Measurements from ENCODE around the gene CLEC16A. TPM values are rescaled to one million over a fixed set of nuclear protein-coding genes. Genes with fewer than 3 reads are reported as not detected.

The CLEC16A gene
- total and polyA plus RNA-seq, 7 experiments from 2014 or later, result 14.7 to 38.2 (median 31.8) TPM

DNA sequence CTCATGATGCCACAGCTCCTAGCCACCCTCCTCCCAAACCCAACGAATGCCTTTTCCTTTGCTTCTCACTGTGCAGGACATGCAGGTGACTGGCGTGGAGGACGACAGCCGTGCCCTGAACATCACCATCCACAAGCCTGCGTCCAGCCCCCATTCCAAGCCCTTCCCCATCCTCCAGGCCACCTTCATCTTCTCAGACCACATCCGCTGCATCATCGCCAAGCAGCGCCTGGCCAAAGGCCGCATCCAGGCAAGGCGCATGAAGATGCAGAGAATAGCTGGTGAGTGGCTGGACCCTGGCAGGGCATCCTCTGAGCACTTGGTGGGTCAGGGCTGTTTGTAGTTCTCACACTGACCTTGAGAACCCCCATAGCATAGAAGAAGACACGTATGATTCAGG, 179.3 kb downstream of the CLEC16A start:
- H3K4me1 Mint-ChIP-seq, result peaks cover 4 to 50% (median 17%) of the 10 kb centered on the region in 7 donors
- H3K27ac Mint-ChIP-seq, result no peak overlapping the region
- no peaks in the 10 kb centered on the region for H3K9me3 Mint-ChIP-seq
- ChIA-PET CTCF (no interaction called here), POLR2A (no interaction called here)
- Histone ChIP-seq H3K4me3 (ENCODE audit: low read length) (no peak overlapping the region), H3K9me3 (ENCODE audit: control insufficient read depth in 2 of 3, low read length in 3 of 3) (no peaks in the 10 kb centered on the region), H3K4me1 (ENCODE audit: control insufficient read depth in 2 of 2, insufficient read depth in 2 of 2, low read length in 2 of 2) (peaks cover 0 to 3% of the 10 kb centered on the region in 2 donors), H3K27ac (ENCODE audit: low read depth, low read length) (no peak overlapping the region), H3K36me3 (ENCODE audit: control insufficient read depth in 2 of 3, insufficient read depth in 3 of 3, low read length in 3 of 3) (peaks cover 0 to 63% (median 4%) of the 10 kb centered on the region in 3 experiments), H3K27me3 (ENCODE audit: control insufficient read depth in 2 of 2, insufficient read depth in 2 of 2, low read length in 2 of 2) (no peaks in the 10 kb centered on the region)
- H3K27me3 Mint-ChIP-seq, result no peaks in the 10 kb centered on the region
- intact Hi-C loops (cut with micrococcal nuclease), result no loop called here
- DNase-seq, result no peak
- peaks cover 22 to 67% (median 39%) of the 10 kb centered on the region in 5 donors for H3K36me3 Mint-ChIP-seq
- H3K4me3 Mint-ChIP-seq, result no peak overlapping the region
- no peak for ATAC-seq

DNA sequence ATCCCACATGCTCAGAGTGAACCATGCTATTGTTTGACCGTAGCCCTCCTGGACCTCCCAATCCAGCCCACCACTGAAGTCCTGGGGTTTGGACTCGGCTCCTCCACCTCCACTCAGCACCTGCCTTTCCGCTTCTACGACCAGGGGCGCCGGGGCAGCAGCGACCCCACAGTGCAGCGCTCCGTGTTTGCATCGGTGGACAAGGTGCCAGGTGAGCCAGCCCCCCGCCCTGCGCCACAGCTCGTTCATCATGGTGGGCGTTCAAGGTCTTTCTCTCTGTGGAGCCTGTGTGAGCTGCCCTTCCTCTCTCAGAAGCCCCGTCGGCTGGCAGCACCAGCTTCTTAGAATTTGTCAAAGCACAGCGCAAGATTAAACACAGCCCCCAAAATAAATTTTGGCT, 181.6 kb downstream of the CLEC16A start:
- H3K36me3 Mint-ChIP-seq, result peaks cover 22 to 55% (median 40%) of the 10 kb centered on the region in 5 donors
- peaks cover 9 to 64% (median 26%) of the 10 kb centered on the region in 7 donors for H3K4me1 Mint-ChIP-seq
- H3K27me3 ChIP-seq (ENCODE audit: control insufficient read depth in 2 of 2, insufficient read depth in 2 of 2, low read length in 2 of 2), result no peaks in the 10 kb centered on the region
- H3K27ac ChIP-seq (ENCODE audit: low read depth, low read length), result no peak overlapping the region
- ChIA-PET POLR2A (no interaction called here), CTCF (no interaction called here)
- H3K36me3 ChIP-seq (ENCODE audit: control insufficient read depth in 2 of 3, insufficient read depth in 3 of 3, low read length in 3 of 3), result peaks cover 0 to 61% (median 0%) of the 10 kb centered on the region in 3 experiments
- no peak overlapping the region for H3K27ac Mint-ChIP-seq
- DNase-seq (no peak), ATAC-seq (no peak)
- peaks cover 0 to 6% of the 10 kb centered on the region in 2 donors for H3K4me1 ChIP-seq (ENCODE audit: control insufficient read depth in 2 of 2, insufficient read depth in 2 of 2, low read length in 2 of 2)
- no peaks in the 10 kb centered on the region for H3K9me3 Mint-ChIP-seq
- no peaks in the 10 kb centered on the region for H3K27me3 Mint-ChIP-seq
- intact Hi-C loops (cut with micrococcal nuclease), result no loop called here
- H3K4me3 Mint-ChIP-seq, result no peak overlapping the region
- H3K9me3 ChIP-seq (ENCODE audit: control insufficient read depth in 2 of 3, low read length in 3 of 3), result no peaks in the 10 kb centered on the region
- no peak overlapping the region for H3K4me3 ChIP-seq (ENCODE audit: low read length)

DNA sequence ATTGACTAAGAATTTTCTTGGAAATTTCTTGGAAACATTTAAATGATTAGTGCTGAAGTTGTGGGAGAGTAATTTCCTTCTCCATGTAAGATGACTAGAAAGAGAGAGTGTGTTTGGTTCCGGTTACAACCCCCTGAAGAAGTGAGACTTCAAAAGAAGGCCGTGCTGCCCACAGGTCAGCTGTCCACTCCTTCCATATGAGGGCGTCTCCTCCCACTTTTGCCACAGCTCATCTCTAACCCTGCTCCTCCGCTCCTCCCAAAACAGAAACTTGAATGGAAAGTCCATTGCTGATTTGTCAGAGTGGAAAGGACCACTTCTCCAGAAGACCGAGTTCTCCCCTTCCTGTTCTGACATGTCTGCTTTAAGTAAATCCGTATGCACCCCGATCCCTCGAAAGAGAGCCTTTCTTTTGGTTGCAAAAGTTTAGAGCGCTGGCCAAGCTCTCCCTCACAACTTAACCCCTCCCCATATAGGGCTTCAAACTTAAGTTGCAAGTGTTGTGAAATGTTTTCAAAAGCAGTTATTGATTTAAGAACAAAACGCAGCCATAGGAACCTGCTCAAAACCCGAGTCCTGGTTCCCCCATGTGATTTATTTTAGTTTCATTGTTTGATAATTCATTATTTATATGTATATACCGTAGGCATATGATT, 182.2 kb downstream of the CLEC16A start:
- Mint-ChIP-seq H3K4me3 (no peak overlapping the region), H3K27me3 (no peaks in the 10 kb centered on the region), H3K27ac (peak overlapping the region in 1 of 9 donors; percentile 36), H3K9me3 (no peaks in the 10 kb centered on the region), H3K4me1 (peaks cover 9 to 67% (median 28%) of the 10 kb centered on the region in 7 donors), H3K36me3 (peaks cover 22 to 52% (median 39%) of the 10 kb centered on the region in 5 donors)
- H3K27me3 ChIP-seq (ENCODE audit: control insufficient read depth in 2 of 2, insufficient read depth in 2 of 2, low read length in 2 of 2), result no peaks in the 10 kb centered on the region
- intact Hi-C loops (cut with micrococcal nuclease), result no loop called here
- no peak overlapping the region for H3K27ac ChIP-seq (ENCODE audit: low read depth, low read length)
- H3K4me1 ChIP-seq (ENCODE audit: control insufficient read depth in 2 of 2, insufficient read depth in 2 of 2, low read length in 2 of 2), result peaks cover 0 to 6% of the 10 kb centered on the region in 2 donors
- ATAC-seq, result no peak
- ChIA-PET POLR2A (no interaction called here), CTCF (no interaction called here)
- no peak overlapping the region for H3K4me3 ChIP-seq (ENCODE audit: low read length)
- no peak for DNase-seq
- H3K36me3 ChIP-seq (ENCODE audit: control insufficient read depth in 2 of 3, insufficient read depth in 3 of 3, low read length in 3 of 3), result peaks cover 0 to 61% (median 0%) of the 10 kb centered on the region in 3 experiments
- H3K9me3 ChIP-seq (ENCODE audit: control insufficient read depth in 2 of 3, low read length in 3 of 3), result no peaks in the 10 kb centered on the region

DNA sequence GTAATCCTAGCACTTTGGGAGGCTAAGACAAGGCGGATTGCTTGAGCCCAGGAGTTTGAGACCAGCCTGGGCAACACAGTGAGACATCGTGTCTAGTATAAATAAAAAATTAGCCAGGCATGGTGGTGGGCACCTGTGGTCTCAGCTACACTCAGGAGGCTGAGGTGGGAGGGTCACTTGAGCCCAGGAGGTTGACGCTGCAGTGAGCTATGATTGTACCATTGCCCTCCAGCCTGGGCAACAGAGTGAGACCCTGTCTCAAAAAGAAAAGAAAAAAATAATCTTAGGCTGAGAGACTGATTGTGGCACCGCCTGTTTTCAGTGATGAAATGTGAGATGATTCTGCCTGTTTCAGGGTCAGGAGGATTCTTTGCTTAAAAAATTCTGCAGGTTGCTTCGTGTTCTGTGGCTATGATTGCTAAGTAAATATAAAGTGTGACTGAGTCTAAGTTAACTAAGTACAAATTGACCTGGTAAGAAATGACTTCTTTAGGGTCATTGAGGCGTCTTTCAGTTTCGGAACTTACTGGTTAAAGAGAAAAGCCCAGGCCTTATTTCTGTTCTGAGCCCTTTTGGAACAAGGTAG, 183.3 kb downstream of the CLEC16A start:
- H3K27ac ChIP-seq (ENCODE audit: low read depth, low read length), result peak overlapping the region; percentile 8
- Mint-ChIP-seq H3K27ac (peak overlapping the region in 3 of 9 donors; percentile 28 to 70 (median 38)), H3K27me3 (no peaks in the 10 kb centered on the region), H3K4me1 (peaks cover 16 to 70% (median 35%) of the 10 kb centered on the region in 7 donors), H3K4me3 (no peak overlapping the region), H3K36me3 (peaks cover 20 to 49% (median 30%) of the 10 kb centered on the region in 5 donors), H3K9me3 (no peaks in the 10 kb centered on the region)
- no peak for ATAC-seq
- H3K27me3 ChIP-seq (ENCODE audit: control insufficient read depth in 2 of 2, insufficient read depth in 2 of 2, low read length in 2 of 2), result no peaks in the 10 kb centered on the region
- DNase-seq, result no peak
- peaks cover 0 to 6% of the 10 kb centered on the region in 2 donors for H3K4me1 ChIP-seq (ENCODE audit: control insufficient read depth in 2 of 2, insufficient read depth in 2 of 2, low read length in 2 of 2)
- intact Hi-C loops (cut with micrococcal nuclease), result no loop called here
- CTCF ChIA-PET, result no interaction called here
- H3K4me3 ChIP-seq (ENCODE audit: low read length), result no peak overlapping the region
- POLR2A ChIA-PET, result no interaction called here
- no peaks in the 10 kb centered on the region for H3K9me3 ChIP-seq (ENCODE audit: control insufficient read depth in 2 of 3, low read length in 3 of 3)
- H3K36me3 ChIP-seq (ENCODE audit: control insufficient read depth in 2 of 3, insufficient read depth in 3 of 3, low read length in 3 of 3), result peaks cover 0 to 60% (median 0%) of the 10 kb centered on the region in 3 experiments

DNA sequence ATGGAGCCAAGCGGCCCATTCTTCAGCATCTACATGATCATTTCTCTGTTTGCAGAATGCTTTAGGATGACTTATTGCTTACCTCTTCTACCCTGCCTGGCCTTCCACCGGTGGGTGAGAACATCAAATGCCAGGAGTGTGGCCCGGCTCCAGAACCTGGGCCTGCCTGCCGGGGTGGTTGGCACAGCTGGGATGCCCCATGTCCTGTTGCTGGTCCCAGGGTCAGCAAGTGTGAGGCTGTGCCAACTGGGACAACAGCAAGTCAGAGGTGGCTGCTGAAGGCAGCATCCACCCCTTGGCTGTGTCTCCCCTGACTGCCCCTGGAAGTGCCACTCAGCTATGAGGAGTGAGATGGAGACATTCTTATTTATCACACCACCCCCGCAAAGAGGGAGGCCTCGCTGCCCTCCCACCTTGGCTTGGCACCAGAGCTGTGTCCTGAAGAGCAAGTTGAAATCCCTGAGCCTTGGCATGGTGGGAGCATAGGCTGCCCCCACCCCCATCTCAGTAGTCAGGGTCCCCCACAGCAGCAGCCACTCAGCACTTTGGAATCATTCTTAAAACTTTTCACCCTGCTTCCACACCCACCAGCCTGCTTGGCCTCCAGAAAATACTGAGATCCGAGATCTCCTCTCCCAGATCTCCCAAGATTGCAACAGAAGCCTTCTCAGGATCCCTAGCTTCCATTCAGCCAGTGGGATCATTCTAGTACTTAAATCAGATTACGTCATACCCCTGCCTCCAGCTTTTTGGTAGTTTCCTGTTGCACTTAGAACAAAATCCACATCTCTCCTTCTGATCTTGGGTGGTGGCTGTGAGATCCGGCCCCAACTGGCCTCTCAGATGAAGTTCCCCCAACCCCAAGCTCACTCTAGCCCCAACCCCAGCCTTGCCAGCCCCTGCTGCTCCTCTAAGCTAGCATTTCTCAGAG, 184.1 kb downstream of the CLEC16A start:
- Mint-ChIP-seq H3K27ac (peak overlapping the region; percentile 28 to 92 (median 72)), H3K9me3 (no peaks in the 10 kb centered on the region), H3K4me1 (peaks cover 16 to 76% (median 37%) of the 10 kb centered on the region in 7 donors), H3K4me3 (peak overlapping the region in 7 of 10 donors; percentile 1 to 76 (median 23)), H3K36me3 (peaks cover 18 to 51% (median 30%) of the 10 kb centered on the region in 5 donors), H3K27me3 (no peaks in the 10 kb centered on the region)
- DNase-seq, result no peak
- Histone ChIP-seq H3K4me1 (ENCODE audit: control insufficient read depth in 2 of 2, insufficient read depth in 2 of 2, low read length in 2 of 2) (peaks cover 0 to 6% of the 10 kb centered on the region in 2 donors), H3K27ac (ENCODE audit: low read depth, low read length) (no peak overlapping the region), H3K36me3 (ENCODE audit: control insufficient read depth in 2 of 3, insufficient read depth in 3 of 3, low read length in 3 of 3) (peaks cover 0 to 52% (median 0%) of the 10 kb centered on the region in 3 experiments), H3K4me3 (ENCODE audit: low read length) (no peak overlapping the region), H3K9me3 (ENCODE audit: control insufficient read depth in 2 of 3, low read length in 3 of 3) (no peaks in the 10 kb centered on the region), H3K27me3 (ENCODE audit: control insufficient read depth in 2 of 2, insufficient read depth in 2 of 2, low read length in 2 of 2) (no peaks in the 10 kb centered on the region)
- ATAC-seq, result peak; percentile 50
- POLR2A ChIA-PET, result no interaction called here
- intact Hi-C loops (cut with micrococcal nuclease), result no loop called here
- CTCF ChIA-PET, result interaction anchor here (0.7 kb wide), 1 partner anchor 177 kb away, joined by 5 read pairs; no protein-coding TSS in a partner anchor

DNA sequence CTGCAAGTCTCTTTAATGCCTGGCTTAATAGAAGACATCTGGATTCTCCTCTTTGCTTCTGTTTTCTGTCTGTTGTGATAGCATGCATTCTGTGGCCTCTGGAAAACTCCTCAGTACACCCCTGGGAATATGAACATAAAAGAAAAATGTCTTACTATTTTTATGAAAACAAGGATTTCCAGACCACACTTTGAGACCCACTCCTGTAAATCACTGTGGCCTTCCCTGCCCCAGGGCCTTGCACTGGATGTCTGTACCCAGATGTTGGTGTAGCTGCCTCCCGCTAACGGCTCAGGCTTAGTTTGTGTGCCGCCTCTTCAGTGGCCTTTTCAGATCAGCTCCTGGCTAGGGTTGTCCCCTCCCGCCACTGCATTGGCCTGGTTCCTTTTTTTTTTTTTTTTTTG, 185.0 kb downstream of the CLEC16A start:
- intact Hi-C loops (cut with micrococcal nuclease), result no loop called here
- Mint-ChIP-seq H3K27ac (peak overlapping the region in 3 of 9 donors; percentile 46 to 65 (median 51)), H3K36me3 (peaks cover 12 to 42% (median 24%) of the 10 kb centered on the region in 5 donors), H3K27me3 (no peaks in the 10 kb centered on the region), H3K4me3 (no peak overlapping the region), H3K4me1 (peaks cover 16 to 70% (median 38%) of the 10 kb centered on the region in 7 donors), H3K9me3 (no peaks in the 10 kb centered on the region)
- H3K4me1 ChIP-seq (ENCODE audit: control insufficient read depth in 2 of 2, insufficient read depth in 2 of 2, low read length in 2 of 2), result peaks cover 0 to 6% of the 10 kb centered on the region in 2 donors
- POLR2A ChIA-PET, result no interaction called here
- ATAC-seq (no peak), DNase-seq (no peak)
- no peak overlapping the region for H3K27ac ChIP-seq (ENCODE audit: low read depth, low read length)
- no peak overlapping the region for H3K4me3 ChIP-seq (ENCODE audit: low read length)
- H3K27me3 ChIP-seq (ENCODE audit: control insufficient read depth in 2 of 2, insufficient read depth in 2 of 2, low read length in 2 of 2), result no peaks in the 10 kb centered on the region
- H3K9me3 ChIP-seq (ENCODE audit: control insufficient read depth in 2 of 3, low read length in 3 of 3), result no peaks in the 10 kb centered on the region
- CTCF ChIA-PET, result interaction anchor here (0.6 to 0.7 kb wide), 2 partner anchors 158 to 178 kb away, joined by 3 to 5 read pairs; no protein-coding TSS in a partner anchor
- peaks cover 0 to 43% (median 0%) of the 10 kb centered on the region in 3 experiments for H3K36me3 ChIP-seq (ENCODE audit: control insufficient read depth in 2 of 3, insufficient read depth in 3 of 3, low read length in 3 of 3)
